H9 (cell line): ENCODE measurements around the gene MMP17. TPM values are rescaled to one million over a fixed set of nuclear protein-coding genes. Genes with fewer than 3 reads are reported as not detected.
A peak's percentile ranks its signal among the peaks of the same experiment; 100 is the strongest.
"Not testable (repeated sequence)": the region's sequence is repeated elsewhere in the genome, so short reads cannot be mapped to it uniquely, and the experiment has no call there.

ENCODE experiments used
- DNase-seq: peaks from one replicate; pipeline ENCODE4 v3.0.0-alpha.2; 2017
- H2AFZ ChIP-seq: one replicate; pipeline ENCODE4 v1.6.1; 2013; ENCODE audit warnings: mild to moderate bottlenecking, low read length, control low read depth, moderate library complexity
- H2AK5ac ChIP-seq: 2 replicates; pipeline ENCODE4 v1.6.1; 2013; ENCODE audit warnings: low read length, control low read depth, mixed read lengths; ENCODE audit not compliant: insufficient read length
- H2BK120ac ChIP-seq: one replicate; pipeline ENCODE4 v1.6.1; 2013; ENCODE audit warnings: low read depth, mild to moderate bottlenecking, low read length, control low read depth, inconsistent platforms; ENCODE audit not compliant: poor library complexity, severe bottlenecking
- H2BK12ac ChIP-seq: 2 replicates; pipeline ENCODE4 v1.6.1; 2013; ENCODE audit warnings: low read length, control low read depth, mixed read lengths, low read depth; ENCODE audit not compliant: insufficient read length
- H2BK15ac ChIP-seq: 2 replicates; pipeline ENCODE4 v1.6.1; 2013; ENCODE audit warnings: low read depth, low read length, control low read depth
- H2BK20ac ChIP-seq: one replicate; pipeline ENCODE4 v1.6.1; 2013; ENCODE audit warnings: low read depth, mild to moderate bottlenecking, low read length, control low read depth, inconsistent platforms; ENCODE audit not compliant: poor library complexity, severe bottlenecking
- H2BK5ac ChIP-seq: 2 replicates; pipeline ENCODE4 v1.6.1; 2013; ENCODE audit warnings: low read length, control low read depth, mixed read lengths; ENCODE audit not compliant: insufficient read length
- H3K14ac ChIP-seq: 2 replicates; pipeline ENCODE4 v1.6.1; 2013; ENCODE audit warnings: low read length, control low read depth; ENCODE audit not compliant: insufficient read depth
- H3K18ac ChIP-seq: 2 replicates; pipeline ENCODE4 v1.6.1; 2013; ENCODE audit warnings: low read depth, mild to moderate bottlenecking, mixed read lengths, low read length, control low read depth; ENCODE audit not compliant: insufficient read length
- H3K23ac ChIP-seq: 2 replicates; pipeline ENCODE4 v1.6.1; 2013; ENCODE audit warnings: low read length, control low read depth, mixed read lengths, low read depth; ENCODE audit not compliant: insufficient read length
- H3K23me2 ChIP-seq: 2 replicates; pipeline ENCODE4 v1.6.1; 2013; ENCODE audit warnings: low read depth, mild to moderate bottlenecking, mixed read lengths, low read length, control low read depth; ENCODE audit not compliant: insufficient read length, poor library complexity, severe bottlenecking
- H3K27ac ChIP-seq: 2 replicates; pipeline ENCODE4 v1.5.1; 2013; ENCODE audit warnings: low read length, control low read depth, mixed read lengths, low read depth; ENCODE audit not compliant: insufficient read length
- H3K27me3 ChIP-seq: 2 replicates; pipeline ENCODE4 v1.6.1; 2013; ENCODE audit warnings: low read length, control low read depth, inconsistent platforms; ENCODE audit not compliant: insufficient read depth
- H3K4ac ChIP-seq: 2 replicates; pipeline ENCODE4 v1.6.1; 2013; ENCODE audit warnings: low read depth, mild to moderate bottlenecking, control low read depth, inconsistent platforms, low read length, moderate library complexity
- H3K4me1 ChIP-seq: 2 replicates; pipeline ENCODE4 v1.6.1; 2013; ENCODE audit warnings: low read length, control low read depth, inconsistent platforms; ENCODE audit not compliant: insufficient read depth
- H3K4me2 ChIP-seq: 2 replicates; pipeline ENCODE4 v1.6.1; 2013; ENCODE audit warnings: low read length, control low read depth, mixed read lengths; ENCODE audit not compliant: insufficient read length, insufficient read depth
- H3K56ac ChIP-seq: 2 replicates; pipeline ENCODE4 v1.6.1; 2013; ENCODE audit warnings: low read depth, mild to moderate bottlenecking, mixed read lengths, low read length, control low read depth; ENCODE audit not compliant: insufficient read length
- H3K79me1 ChIP-seq: 2 replicates; pipeline ENCODE4 v1.6.1; 2013; ENCODE audit warnings: low read depth, mild to moderate bottlenecking, moderate library complexity, low read length, control low read depth, inconsistent platforms; ENCODE audit not compliant: insufficient read depth, poor library complexity, severe bottlenecking
- H3K79me2 ChIP-seq: 2 replicates; pipeline ENCODE4 v1.6.1; 2013; ENCODE audit warnings: low read length, control low read depth, inconsistent platforms; ENCODE audit not compliant: insufficient read depth
- H3K9ac ChIP-seq: 2 replicates; pipeline ENCODE4 v1.6.1; 2013; ENCODE audit warnings: low read length, control low read depth, mixed read lengths; ENCODE audit not compliant: insufficient read length; ENCODE audit errors: extremely low read depth
- H3K9me3 ChIP-seq: one replicate; pipeline ENCODE4 v1.6.1; 2013; ENCODE audit warnings: low read depth, low read length, inconsistent platforms; ENCODE audit not compliant: control insufficient read depth
- H3T11ph ChIP-seq: one replicate; pipeline ENCODE4 v1.6.1; 2013; ENCODE audit warnings: mild to moderate bottlenecking, low read length, control low read depth, inconsistent platforms
- H4K20me1 ChIP-seq: one replicate; pipeline ENCODE4 v1.6.1; 2013; ENCODE audit not compliant: control insufficient read depth, insufficient read length, insufficient read depth
- H4K5ac ChIP-seq: 2 replicates; pipeline ENCODE4 v1.6.1; 2013; ENCODE audit warnings: low read depth, mild to moderate bottlenecking, mixed read lengths, low read length, control low read depth; ENCODE audit not compliant: insufficient read length
- H4K8ac ChIP-seq: replicated peaks from 2 replicates; pipeline ENCODE4 v1.6.1; 2013; ENCODE audit warnings: low read length, control low read depth, mixed read lengths, low read depth; ENCODE audit not compliant: insufficient read length
- H4K91ac ChIP-seq: 2 replicates; pipeline ENCODE4 v1.6.1; 2013; ENCODE audit warnings: low read depth, mild to moderate bottlenecking, moderate library complexity, mixed read lengths, low read length, control low read depth; ENCODE audit not compliant: insufficient read length
- H3K27ac Mint-ChIP-seq, 3 experiments: 2 replicates in 2 of 3; 3 replicates in 1 of 3; pipeline ENCODE4 v1.8.0; 2020 to 2021; ENCODE audit warnings: mixed read lengths in 3 of 3, mild to moderate bottlenecking in 1 of 3, moderate library complexity in 1 of 3
- H3K27me3 Mint-ChIP-seq: 2 replicates; pipeline ENCODE4 v1.8.0; 2021; ENCODE audit warnings: low read depth, mild to moderate bottlenecking, moderate library complexity, mixed read lengths
- H3K36me3 Mint-ChIP-seq, 3 experiments: 2 replicates in 2 of 3; 3 replicates in 1 of 3; pipeline ENCODE4 v1.8.0; 2020 to 2021; ENCODE audit warnings: low read depth in 3 of 3, mixed read lengths in 3 of 3; ENCODE audit not compliant: insufficient read depth in 1 of 3
- H3K4me1 Mint-ChIP-seq, 2 experiments: 2 replicates each; pipeline ENCODE4 v1.8.0; 2020; ENCODE audit warnings: mixed read lengths in 2 of 2
- H3K4me3 Mint-ChIP-seq, 2 experiments: 2 replicates in 1 of 2; 3 replicates in 1 of 2; pipeline ENCODE4 v1.8.0; 2020 to 2021; ENCODE audit warnings: mild to moderate bottlenecking in 2 of 2, mixed read lengths in 2 of 2, moderate library complexity in 1 of 2
- H3K9me3 Mint-ChIP-seq, 2 experiments: 2 replicates in 1 of 2; 3 replicates in 1 of 2; pipeline ENCODE4 v1.8.0; 2020; ENCODE audit warnings: mild to moderate bottlenecking in 2 of 2, mixed read lengths in 2 of 2, moderate library complexity in 1 of 2
- WGBS: extraction: QIAGEN DNeasy Blood & Tissue Kit; methylation state at CpG from one replicate; pipeline ENCODE4 v1.1.7; 2013; ENCODE audit warnings: missing lambda C conversion rate, low lambda C conversion rate, mixed read lengths; ENCODE audit not compliant: insufficient read length; ENCODE audit errors: extremely low coverage; 5-methylcytosine and 5-hydroxymethylcytosine counted together
- total RNA-seq: library from RNA; stranded (reverse); gene quantifications from 2 replicates; pipeline ENCODE4 v1.2.1, GENCODE V29; 2021
- TF ChIP-seq, protein P1 (sequence below): fragments of 200-600 bp; sonication (generic); conservative IDR thresholded peaks from 3 replicates; pipeline ENCODE4 v1.8.0; 2021; ENCODE audit warnings: antibody characterized with exemption, mild to moderate bottlenecking

Gene MMP17
- total RNA-seq, 1 experiment from 2014 or later: 14.8 TPM

DNA sequence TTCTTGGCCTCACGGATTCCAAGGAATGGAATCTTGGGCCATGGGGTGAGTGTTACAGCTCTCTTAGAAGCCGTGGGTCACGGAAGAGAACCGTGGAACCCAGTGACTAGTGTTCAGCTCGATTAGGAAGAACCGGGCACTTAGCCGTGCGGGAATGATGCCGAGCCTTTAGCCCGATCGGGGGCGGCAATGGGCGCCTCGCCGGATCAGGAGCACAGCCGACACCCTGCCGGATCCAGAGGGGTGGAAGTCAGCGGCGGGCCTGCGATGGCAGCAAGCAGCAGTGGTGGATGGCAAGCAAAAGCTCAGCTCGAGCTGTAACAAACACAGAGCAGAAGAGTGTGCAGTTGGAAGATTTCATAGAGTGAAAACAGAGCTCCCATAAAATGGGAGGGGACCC lies 45.1 kb downstream of the MMP17 start:
- H4K20me1 ChIP-seq: no peaks in the 10 kb centered on the region
- H3K14ac ChIP-seq: no peak overlapping the region
- H3K4me1 ChIP-seq: no peaks in the 10 kb centered on the region; the same call in 1 of the 2 replicates
- H2AK5ac ChIP-seq: no peak overlapping the region
- Mint-ChIP-seq H3K9me3 (peaks cover 15% of the 10 kb centered on the region in 2 experiments), H3K36me3 (peaks cover 0 to 10% (median 7%) of the 10 kb centered on the region in 3 experiments; a peak in 5 of 7 replicates), H3K27ac (no peak overlapping the region; a peak in 1 of 7 replicates), H3K4me1 (peaks cover 10% of the 10 kb centered on the region in 2 experiments), H3K4me3 (no peak overlapping the region), H3K27me3 (no peaks in the 10 kb centered on the region; the same call in none of the 2 replicates)
- no peak overlapping the region for H4K91ac ChIP-seq
- TF ChIP-seq, protein P1, sequence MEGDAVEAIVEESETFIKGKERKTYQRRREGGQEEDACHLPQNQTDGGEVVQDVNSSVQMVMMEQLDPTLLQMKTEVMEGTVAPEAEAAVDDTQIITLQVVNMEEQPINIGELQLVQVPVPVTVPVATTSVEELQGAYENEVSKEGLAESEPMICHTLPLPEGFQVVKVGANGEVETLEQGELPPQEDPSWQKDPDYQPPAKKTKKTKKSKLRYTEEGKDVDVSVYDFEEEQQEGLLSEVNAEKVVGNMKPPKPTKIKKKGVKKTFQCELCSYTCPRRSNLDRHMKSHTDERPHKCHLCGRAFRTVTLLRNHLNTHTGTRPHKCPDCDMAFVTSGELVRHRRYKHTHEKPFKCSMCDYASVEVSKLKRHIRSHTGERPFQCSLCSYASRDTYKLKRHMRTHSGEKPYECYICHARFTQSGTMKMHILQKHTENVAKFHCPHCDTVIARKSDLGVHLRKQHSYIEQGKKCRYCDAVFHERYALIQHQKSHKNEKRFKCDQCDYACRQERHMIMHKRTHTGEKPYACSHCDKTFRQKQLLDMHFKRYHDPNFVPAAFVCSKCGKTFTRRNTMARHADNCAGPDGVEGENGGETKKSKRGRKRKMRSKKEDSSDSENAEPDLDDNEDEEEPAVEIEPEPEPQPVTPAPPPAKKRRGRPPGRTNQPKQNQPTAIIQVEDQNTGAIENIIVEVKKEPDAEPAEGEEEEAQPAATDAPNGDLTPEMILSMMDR: no peak
- DNase-seq: no peak
- H2BK15ac ChIP-seq: no peak overlapping the region
- no peaks in the 10 kb centered on the region for H3K79me2 ChIP-seq
- H3T11ph ChIP-seq: no peak overlapping the region
- H3K79me1 ChIP-seq: no peaks in the 10 kb centered on the region
- no peak overlapping the region for H4K8ac ChIP-seq
- WGBS: no CpG with 5 or more reads among the region's 21 CpGs
- no peaks in the 10 kb centered on the region for H3K23me2 ChIP-seq
- H3K27ac ChIP-seq: no peak overlapping the region
- no peak overlapping the region for H2BK120ac ChIP-seq
- no peak overlapping the region for H3K4me2 ChIP-seq
- H4K5ac ChIP-seq: no peak overlapping the region
- no peak overlapping the region for H3K18ac ChIP-seq
- no peak overlapping the region for H2AFZ ChIP-seq
- H3K56ac ChIP-seq: no peak overlapping the region
- no peaks in the 10 kb centered on the region for H3K27me3 ChIP-seq
- no peak overlapping the region for H2BK20ac ChIP-seq
- H3K9ac ChIP-seq: no peak overlapping the region
- no peaks in the 10 kb centered on the region for H3K9me3 ChIP-seq
- H2BK5ac ChIP-seq: no peak overlapping the region
- H3K4ac ChIP-seq: no peak overlapping the region
- H2BK12ac ChIP-seq: no peak overlapping the region
- no peak overlapping the region for H3K23ac ChIP-seq

DNA sequence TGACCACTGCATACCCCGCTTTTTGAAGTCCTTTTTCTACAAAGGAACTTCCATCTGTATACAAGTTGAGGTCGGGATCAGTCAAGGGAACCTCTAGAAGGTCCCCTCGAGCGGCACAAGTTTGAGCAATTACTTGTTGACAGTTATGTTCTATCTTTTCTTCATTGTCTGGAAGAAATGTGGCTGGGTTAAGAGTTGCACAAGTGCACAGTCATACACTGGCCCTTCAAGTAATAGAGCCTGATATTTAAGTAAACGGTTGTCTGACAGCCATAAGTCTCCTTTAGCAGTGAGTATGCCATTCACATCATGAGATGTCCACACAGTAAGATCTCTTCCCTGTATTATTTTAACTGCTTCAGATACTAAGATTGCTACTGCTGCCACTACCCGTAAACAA lies 46.8 kb downstream of the MMP17 start:
- H3K9me3 Mint-ChIP-seq: peaks cover 15% of the 10 kb centered on the region in 2 experiments

More for the DNA sequence above, 46.8 kb downstream of the MMP17 start:
- 0 out of 7 replicates have a peak overlapping the region, but pooled peaks of 1 of the 3 experiments have one; percentile 36 for H3K27ac Mint-ChIP-seq
- H3T11ph ChIP-seq, H2BK15ac ChIP-seq, H4K91ac ChIP-seq, H3K79me1 ChIP-seq, H2BK12ac ChIP-seq, H3K56ac ChIP-seq, H2BK120ac ChIP-seq, H3K23me2 ChIP-seq, H3K9me3 ChIP-seq, H2BK5ac ChIP-seq, H3K4me2 ChIP-seq, H3K4me3 Mint-ChIP-seq, H3K18ac ChIP-seq, H3K4me1 ChIP-seq, H3K23ac ChIP-seq, H4K8ac ChIP-seq, H4K5ac ChIP-seq, H2BK20ac ChIP-seq, H3K14ac ChIP-seq, H3K79me2 ChIP-seq, DNase-seq, H4K20me1 ChIP-seq, H3K4ac ChIP-seq, H2AFZ ChIP-seq, H3K27me3 ChIP-seq, H2AK5ac ChIP-seq, H3K27ac ChIP-seq, H3K27me3 Mint-ChIP-seq, H3K9ac ChIP-seq: not testable (repeated sequence)
- H3K36me3 Mint-ChIP-seq: peaks cover 0 to 10% (median 7%) of the 10 kb centered on the region in 3 experiments; a peak in 5 of 7 replicates
- WGBS: no CpG with 5 or more reads among the region's 6 CpGs
- H3K4me1 Mint-ChIP-seq: peaks cover 24 to 26% of the 10 kb centered on the region in 2 experiments
